ENCODE data around the gene TOX4.
"Not testable (repeated sequence)": the region's sequence is repeated elsewhere in the genome, so short reads cannot be mapped to it uniquely, and the experiment has no call there.

The TOX4 gene

GRCh38 chr14:21476925-21477681, at the start of gene TOX4, which contains the start of gene RAB2B:
TSS of gene TOX4 (plus strand) at chr14:21477195. CDS start at chr14:21477279, 84 bp downstream.
TSS of gene RAB2B (minus strand) at chr14:21476959. CDS start at chr14:21476872, 87 bp downstream.
- DNase-seq (ENCODE audit: low spot score): peak; percentile 93

DNA sequence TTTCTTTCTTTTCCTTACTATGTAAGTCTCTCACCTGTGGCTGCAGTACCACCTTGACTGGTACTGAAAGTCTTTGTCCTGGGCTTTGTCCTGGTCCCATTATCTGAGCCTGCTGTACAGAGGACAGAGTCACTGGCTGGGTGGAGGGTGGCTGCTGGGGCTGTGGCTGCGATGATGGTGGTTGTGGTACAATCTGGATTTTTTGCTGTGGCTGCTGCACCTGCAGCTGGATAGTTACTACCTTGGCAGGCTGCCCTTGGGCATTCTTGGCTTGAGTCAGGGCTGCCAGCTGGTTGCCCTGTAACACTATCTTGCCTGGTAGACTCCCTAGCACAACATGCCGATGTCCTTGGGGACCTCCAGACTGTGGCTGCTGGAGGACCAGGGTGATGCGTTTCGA, 48.1 kb upstream of the TOX4 start:
- DNase-seq (ENCODE audit: low spot score): no peak

GRCh38 chr14:21431126-21431525, 45.9 kb upstream of the TOX4 start:
- DNase-seq (ENCODE audit: low spot score): no peak

DNA sequence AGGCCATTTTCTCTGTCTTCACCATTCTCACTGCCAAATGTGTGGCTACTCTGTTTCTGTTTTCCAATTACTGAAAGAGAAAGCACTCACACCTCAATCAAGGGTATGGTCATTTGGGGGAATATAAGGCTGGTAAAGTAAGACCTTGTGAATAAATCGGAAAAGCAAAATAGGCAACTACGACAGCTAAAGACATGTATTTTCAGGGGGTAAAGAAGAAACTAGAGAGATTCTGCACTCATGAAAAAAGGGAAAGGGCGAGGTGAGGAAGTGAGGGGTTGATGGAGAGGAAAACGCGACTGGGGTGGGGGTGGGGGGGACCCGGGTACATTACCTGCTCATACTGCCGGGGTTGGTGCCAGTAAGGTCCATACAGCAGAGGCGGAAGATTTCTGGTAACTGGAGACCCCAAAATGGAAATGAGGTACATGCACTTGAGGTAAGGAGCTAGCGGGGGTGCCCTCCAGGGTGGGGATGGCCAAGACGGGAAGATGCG, 40.4 kb upstream of the TOX4 start:
- DNase-seq (ENCODE audit: low spot score): no peak

DNA sequence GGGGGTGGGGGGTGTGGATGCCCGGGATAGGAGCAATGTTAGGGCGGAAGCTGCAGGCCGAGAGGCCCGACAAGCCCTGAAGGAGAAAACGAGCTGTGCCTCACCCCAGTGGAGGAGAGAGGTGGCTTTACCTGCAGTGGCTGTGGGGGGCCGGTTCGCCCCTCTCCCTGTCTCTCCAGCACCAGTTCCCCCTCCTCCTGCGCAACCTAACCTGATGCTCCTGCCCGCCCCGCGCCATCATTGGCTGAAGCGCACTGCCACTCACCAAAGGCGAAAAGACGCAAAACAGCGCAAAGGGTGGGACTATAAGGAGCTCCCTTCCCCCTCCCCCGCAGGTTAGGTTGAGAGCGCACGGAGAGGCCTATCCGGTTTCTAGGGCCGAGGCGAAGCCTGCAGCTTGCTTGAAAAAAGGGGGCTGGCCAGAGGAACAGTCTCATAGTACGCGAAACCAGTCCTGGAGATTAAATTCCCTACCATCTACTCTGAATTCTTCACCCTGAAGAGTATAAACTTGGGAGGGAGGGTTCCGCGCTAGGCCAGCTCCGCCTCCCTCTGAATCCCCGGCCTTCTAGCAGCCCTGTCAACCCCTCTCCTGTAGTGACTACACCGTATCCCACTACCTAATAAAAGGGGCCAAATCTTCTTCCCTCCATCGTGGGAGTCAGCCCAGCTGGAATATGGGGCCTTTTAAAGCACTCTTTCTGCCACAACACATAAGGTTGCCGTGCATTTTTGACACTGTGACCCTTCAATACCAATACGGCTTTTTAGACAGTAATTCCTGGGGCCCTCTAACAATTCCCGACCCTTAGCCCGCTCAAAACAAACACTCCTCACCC, 39.7 kb upstream of the TOX4 start:
- DNase-seq (ENCODE audit: low spot score): peak; percentile 91

DNA sequence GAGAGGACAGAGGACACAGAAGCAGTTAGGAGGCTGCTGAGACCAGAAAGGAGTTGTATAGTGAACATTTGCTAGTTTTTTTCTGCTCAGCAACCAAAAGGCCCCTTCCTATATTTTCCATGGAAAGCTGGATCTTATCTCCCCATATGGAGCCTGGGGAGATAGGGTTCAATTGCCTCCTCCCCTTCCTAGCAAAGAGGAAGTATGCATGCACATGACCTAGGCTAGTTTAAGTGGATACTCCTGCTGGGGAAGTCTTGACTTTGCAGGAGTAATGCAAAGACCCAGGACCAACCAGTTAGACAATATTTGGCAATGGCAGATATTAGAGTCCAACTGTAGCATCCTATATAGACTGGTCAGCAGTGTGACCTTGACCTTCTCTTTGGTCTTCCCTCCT, 36.1 kb upstream of the TOX4 start:
- DNase-seq (ENCODE audit: low spot score): no peak

DNA sequence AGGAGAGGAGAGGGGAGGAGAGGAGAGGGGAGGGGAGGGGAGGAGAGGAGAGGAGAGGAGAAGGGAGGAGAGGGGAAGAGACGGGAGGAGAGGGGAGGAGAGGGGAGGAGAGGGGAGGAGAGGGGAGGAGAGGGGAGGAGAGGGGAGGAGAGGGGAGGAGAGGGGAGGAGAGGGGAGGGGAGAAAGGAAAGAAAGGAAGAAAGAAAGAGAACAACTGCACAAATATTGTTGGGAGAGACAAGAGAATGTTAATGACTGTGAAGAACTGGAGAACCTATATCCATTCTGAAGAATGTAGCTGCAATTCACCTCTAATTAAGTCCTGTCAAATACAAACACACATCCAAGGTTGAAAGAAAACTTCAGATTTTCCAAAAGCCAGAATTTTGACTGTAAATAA, 34.3 kb upstream of the TOX4 start:
- not testable (repeated sequence) for DNase-seq (ENCODE audit: low spot score)

DNA sequence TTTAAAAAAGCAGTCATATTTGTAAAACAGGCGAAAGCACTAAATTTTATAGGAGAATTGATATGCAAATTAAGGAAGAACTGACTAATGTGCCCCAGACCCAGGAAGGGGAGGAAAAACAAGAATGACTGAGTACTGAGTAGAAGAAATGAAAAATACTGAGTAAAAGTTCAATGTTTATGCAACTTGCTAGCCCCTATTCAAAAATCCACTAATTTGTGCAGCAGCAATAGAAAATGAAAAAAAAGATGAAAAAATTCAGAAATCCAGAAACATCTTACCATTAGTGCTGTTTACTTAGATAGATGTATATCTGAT, 27.1 kb upstream of the TOX4 start:
- DNase-seq (ENCODE audit: low spot score): no peak

- DNase-seq (ENCODE audit: low spot score): no peak
These were observed 22.0 kb upstream of the TOX4 start for GRCh38 chr14:21454843-21455544.

- DNase-seq (ENCODE audit: low spot score): no peak
These were observed 21.4 kb upstream of the TOX4 start for GRCh38 chr14:21455592-21455911.

DNA sequence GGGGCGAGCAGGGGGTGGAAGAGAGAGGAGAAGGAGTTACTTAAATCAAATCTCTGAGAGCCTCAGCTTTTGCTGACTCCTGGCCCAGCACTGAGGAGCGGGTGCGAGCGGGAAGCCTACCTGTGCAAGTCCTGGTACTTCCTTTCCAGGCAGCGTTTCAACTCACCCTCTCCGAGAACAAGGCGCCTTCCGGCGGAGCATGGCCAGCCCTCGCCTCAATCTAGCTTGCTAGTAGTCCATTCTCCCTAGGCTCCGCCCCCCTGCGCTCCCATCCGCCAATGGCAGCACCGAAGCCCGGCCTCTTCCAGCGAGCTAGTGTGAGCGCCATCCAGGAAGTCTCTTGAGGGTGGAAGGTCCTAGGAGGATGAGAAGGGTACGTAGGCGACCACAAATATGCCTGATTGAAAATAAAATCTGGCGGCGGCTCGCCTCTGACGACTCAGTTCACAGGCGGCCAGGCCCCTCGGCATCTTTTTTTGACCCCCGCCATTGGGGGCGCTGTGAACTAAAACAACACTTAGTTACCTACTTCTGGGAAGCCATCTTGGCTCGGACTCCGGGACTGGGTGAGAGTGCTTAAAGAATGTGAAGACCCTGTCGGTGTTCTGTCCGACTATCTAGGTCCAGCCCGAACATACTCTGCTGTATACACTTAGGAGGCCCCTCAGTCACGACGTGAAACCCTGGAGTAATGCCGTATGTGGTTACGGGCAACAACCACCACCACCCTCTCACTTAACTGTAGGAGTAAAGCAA, 20.9 kb upstream of the TOX4 start, which contains the start of gene CHD8:
TSS of gene CHD8 (minus strand) at position 212 of the 756 bp plus-strand sequence. CDS start 24,480 bp downstream, outside the sequence.
- peak; percentile 99 for DNase-seq (ENCODE audit: low spot score)

DNA sequence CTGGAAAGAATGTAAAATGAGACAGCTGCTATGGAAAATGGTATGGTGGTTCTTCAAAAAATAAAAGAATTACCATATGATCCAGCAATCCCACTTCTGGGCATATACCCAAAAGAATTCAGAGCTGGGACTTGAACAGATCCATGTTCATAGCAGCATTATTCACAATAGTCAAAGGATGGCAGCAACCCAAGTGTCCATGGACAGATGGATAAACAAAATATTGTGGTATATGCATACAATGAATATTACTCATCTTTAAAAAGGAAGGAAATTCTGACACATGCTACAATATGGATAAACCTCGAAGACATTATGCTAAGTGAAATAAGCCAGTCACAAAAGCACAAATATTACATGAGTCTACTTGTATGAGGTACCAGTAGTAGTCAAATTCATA, 9.4 kb upstream of the TOX4 start:
- peak; percentile 63 for DNase-seq (ENCODE audit: low spot score)

- DNase-seq (ENCODE audit: low spot score): no peak
These were observed 1.1 kb upstream of the TOX4 start for GRCh38 chr14:21475767-21476522.

- DNase-seq (ENCODE audit: low spot score): no peak
These were observed 471 bp upstream of the TOX4 start for GRCh38 chr14:21476523-21476924.

GRCh38 chr14:21486640-21487087, 9.7 kb downstream of the TOX4 start:
- DNase-seq (ENCODE audit: low spot score): no peak

GRCh38 chr14:21494902-21495762, 18.1 kb downstream of the TOX4 start:
- no peak for DNase-seq (ENCODE audit: low spot score)

- DNase-seq (ENCODE audit: low spot score): no peak
These were observed 19.5 kb downstream of the TOX4 start for GRCh38 chr14:21496453-21496852.

DNA sequence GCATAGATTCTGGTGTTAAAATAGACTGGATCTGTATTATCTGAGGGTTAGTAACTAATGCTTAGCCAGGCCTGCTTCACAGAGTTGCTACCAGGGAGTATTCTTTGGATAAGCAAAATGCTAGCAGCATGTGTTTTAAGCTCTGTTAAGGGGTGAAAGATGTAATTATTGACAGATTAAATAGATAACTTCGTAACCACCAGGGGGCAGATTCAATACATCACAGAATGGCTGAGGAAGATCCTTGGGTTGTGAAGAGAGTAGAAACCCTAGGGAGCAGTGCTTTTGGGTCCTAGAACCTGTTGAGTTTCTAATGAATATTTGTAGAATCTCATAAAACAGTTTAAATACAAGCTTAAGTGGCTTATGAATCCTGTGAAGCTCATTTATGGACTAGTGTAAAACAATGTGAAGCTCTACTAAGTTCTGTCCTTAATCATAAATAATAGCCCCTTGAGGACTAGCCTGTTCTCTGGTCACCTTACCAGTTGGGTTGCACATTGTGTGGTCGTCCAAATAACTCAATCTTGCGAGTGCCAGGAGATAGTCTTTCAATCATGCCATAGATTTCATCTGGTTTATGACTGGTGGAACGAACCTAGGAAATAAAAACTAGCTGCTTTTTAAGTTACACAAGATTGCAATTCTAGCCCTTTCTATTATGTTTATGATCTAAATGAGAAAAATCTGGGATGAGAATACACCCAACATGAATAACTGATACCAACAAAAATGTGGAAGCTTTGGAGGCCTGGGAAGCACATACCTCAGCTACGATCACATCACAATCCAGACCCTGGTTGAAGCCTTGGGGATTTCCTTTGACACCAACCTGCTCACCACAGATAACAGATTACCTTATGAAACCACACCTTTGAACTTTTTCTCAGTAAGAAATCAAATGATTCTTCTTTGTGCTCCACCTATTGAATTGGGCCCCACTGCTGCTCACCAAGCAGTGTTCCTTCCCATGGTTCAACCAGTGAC, 21.8 kb downstream of the TOX4 start:
- peak; percentile 28 for DNase-seq (ENCODE audit: low spot score)

GRCh38 chr14:21501568-21501967, 24.6 kb downstream of the TOX4 start:
- DNase-seq (ENCODE audit: low spot score): no peak

Measured in COLO829 (cell line).